NCI-H2107 treated with DMSO at 0.1 percent for 48 hours (cell line): ENCODE results near the gene MMS19.
"Not testable (repeated sequence)": the region's sequence is repeated elsewhere in the genome, so short reads cannot be mapped to it uniquely, and the experiment has no call there.

Experiments
- DNase-seq: peaks from one replicate; lab custom pipeline; 2025; ENCODE audit not compliant: unreplicated experiment; lab: John Stamatoyannopoulos, UW

Gene MMS19

GRCh38 chr10:97506199-97506991, 8.2 kb upstream of the MMS19 start:
- DNase-seq: no peak

- DNase-seq: no peak
These were observed 6.9 kb upstream of the MMS19 start for GRCh38 chr10:97505152-97505551.

- no peak for DNase-seq
These were observed 5.2 kb upstream of the MMS19 start for GRCh38 chr10:97503406-97503805.

- DNase-seq: no peak
These were observed 4.7 kb upstream of the MMS19 start for GRCh38 chr10:97502916-97503315.

GRCh38 chr10:97500297-97500575, 2.0 kb upstream of the MMS19 start:
- DNase-seq: no peak

- no peak for DNase-seq
These were observed 1.5 kb upstream of the MMS19 start for GRCh38 chr10:97499561-97500296.

- no peak for DNase-seq
These were observed 779 bp upstream of the MMS19 start, which contains the start of gene UBTD1 for GRCh38 chr10:97498841-97499560. TSS of gene UBTD1 (plus strand) at chr10:97498924. CDS start at chr10:97499204, 280 bp downstream.

GRCh38 chr10:97497572-97498075, 598 bp downstream of the MMS19 start:
- DNase-seq: peak; percentile 9

GRCh38 chr10:97494863-97495506, 3.2 kb downstream of the MMS19 start:
- peak; percentile 4 for DNase-seq

GRCh38 chr10:97494151-97494550, 4.1 kb downstream of the MMS19 start:
- DNase-seq: no peak

GRCh38 chr10:97490592-97490991, 7.6 kb downstream of the MMS19 start:
- DNase-seq: no peak

GRCh38 chr10:97485647-97486281, 12.5 kb downstream of the MMS19 start:
- DNase-seq: no peak

GRCh38 chr10:97483921-97484320, 14.3 kb downstream of the MMS19 start:
- no peak for DNase-seq

GRCh38 chr10:97483506-97483905, 14.7 kb downstream of the MMS19 start:
- no peak for DNase-seq

- no peak for DNase-seq
These were observed 15.8 kb downstream of the MMS19 start for GRCh38 chr10:97482381-97482780.

GRCh38 chr10:97481071-97481470, 17.2 kb downstream of the MMS19 start:
- DNase-seq: no peak

- DNase-seq: no peak
These were observed 18.3 kb downstream of the MMS19 start for GRCh38 chr10:97479939-97480338.

GRCh38 chr10:97479410-97479809, 18.8 kb downstream of the MMS19 start:
- not testable (repeated sequence) for DNase-seq

GRCh38 chr10:97475936-97476594, 22.2 kb downstream of the MMS19 start:
- DNase-seq: no peak

GRCh38 chr10:97474918-97475317, 23.3 kb downstream of the MMS19 start:
- no peak for DNase-seq
